NCI-H2107 treated with DMSO at 0.1 percent for 48 hours (cell line): ENCODE results near the gene CA14.
A peak's percentile ranks its signal among the peaks of the same experiment; 100 is the strongest.
"Not testable (repeated sequence)": the region's sequence is repeated elsewhere in the genome, so short reads cannot be mapped to it uniquely, and the experiment has no call there.

ENCODE experiments used
- DNase-seq: peaks from one replicate; lab custom pipeline; 2025; ENCODE audit not compliant: unreplicated experiment; lab: John Stamatoyannopoulos, UW

Gene CA14

DNA sequence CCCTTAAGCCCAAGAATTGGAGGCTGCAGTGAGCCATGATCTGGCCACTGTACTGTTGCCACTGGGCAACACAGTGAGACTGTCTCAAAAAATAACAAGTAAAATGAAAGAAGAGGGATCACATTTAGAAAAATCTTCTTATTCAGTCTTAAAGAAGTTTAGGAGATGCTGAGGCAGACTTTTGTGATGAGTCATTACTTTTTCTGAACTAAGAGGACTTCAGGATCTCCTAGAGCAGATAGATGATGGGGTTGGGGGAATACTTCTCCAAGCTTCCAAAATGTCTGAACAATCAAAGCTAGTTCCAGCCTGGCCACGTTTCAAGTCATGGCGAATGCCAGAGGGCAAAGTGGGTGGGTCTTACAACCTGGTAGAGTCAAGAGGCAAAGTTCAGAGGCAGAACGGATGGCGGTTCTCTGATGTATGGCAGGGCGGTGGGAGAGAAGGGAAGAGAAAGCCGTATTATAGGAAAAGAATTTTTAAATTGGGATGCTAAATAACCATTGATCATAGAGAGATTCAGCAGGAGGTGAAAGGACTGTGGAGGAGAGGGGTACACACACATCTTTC, 22.6 kb downstream of the CA14 start:
- no peak for DNase-seq

DNA sequence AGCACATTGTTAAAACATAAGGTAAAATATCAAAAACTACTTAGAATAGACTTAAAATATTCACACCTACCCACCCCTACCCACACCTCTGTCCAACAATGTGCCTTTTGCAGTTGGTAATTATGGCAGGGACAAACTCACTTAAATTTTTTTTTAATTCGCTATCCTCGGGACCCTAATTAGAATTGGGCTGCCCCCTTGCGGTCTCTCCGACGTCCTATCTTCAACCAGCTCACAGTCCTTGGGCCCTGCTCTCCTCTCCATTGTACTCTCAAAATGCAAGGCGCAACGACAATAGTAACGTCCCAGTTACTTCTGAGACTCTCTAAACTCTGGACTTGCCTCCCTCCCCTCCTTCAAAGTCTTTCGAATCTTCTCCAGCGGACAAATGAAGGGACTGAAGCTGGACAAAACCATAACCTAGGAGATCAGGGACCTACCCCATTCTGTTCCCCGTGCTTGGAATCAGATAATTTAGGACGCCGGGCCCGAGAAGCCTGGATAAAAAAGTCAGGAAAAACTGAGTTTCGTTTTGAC, 23.7 kb downstream of the CA14 start:
- DNase-seq = peak; percentile 86

DNA sequence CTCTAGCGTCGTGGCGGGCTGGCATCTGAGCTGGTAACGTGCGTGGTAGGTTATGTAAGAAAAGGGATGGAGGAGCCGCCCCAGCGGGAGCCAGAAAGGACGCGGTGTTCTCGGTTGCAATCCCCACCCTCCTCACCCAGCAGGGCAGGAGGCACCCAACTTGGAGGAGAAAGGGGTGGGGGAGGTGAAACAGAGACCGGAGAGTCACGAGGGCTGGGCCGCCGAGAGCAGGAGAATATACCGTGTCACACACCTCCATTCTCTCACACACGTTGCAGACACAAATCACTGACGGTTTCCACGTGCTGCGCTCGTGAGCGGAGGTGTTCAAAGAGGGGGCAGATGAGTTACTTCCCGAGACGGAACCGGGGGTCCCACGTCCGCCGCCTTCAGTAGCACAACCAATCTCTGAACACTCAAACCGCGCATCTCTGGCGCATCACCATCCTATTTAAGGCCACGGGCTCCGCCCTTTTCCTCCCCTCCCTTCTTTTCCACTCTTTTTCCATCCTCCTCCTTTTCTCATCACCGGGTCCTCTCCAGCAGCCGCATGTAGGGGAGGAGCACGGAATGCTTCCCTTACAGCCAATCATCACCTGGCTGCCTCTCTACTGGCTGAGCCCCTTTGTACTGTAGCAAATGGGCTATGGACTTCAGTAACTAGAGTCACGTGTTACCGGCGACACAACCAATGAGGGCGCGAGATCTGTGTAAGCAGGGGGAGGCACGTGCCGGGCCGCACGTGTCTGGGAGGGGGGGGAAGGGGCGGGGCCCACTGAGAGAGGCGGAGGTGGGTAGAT, 24.4 kb downstream of the CA14 start, which contains the start of gene CIART:
TSS of gene CIART (plus strand) at position 797 of the 800 bp plus-strand sequence. CDS start 714 bp downstream, outside the sequence.
- peak; percentile 99 for DNase-seq

DNA sequence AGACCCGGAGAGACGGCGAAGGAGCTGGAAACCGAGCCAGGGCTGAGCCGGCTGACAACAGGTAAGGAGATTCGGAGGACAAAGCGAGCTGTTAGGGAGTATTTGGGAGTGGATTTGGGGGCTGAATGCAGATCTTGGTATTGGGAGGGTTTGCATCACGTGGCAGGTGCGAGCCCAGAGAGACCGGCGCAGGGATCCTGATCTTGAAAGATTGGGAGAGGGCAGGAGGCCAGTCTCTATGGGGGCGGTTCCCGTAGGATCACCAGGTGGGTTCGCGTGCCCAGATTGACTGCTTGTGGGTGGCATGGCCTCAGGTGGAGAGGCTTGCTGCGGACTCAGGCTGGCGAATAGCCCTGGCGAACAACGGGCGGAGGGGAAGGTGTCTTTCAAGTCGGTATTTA, 25.0 kb downstream of the CA14 start:
- peak; percentile 71 for DNase-seq

DNA sequence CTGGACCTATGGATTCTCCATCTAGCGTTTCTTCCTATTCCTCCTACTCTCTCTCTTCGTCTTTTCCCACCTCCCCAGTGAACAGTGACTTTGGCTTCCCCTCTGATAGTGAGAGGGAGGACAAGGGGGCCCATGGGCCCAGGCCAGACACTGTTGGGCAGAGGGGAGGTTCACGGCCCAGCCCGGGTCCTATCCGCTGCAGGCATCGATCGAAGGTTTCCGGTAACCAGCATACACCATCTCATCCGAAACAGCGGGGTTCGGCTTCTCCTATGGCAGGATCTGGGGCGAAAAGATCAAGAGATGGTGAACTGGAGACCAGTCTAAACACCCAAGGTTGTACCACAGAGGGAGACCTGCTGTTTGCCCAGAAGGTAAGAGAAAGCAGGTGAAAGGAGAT, 25.7 kb downstream of the CA14 start:
- no peak for DNase-seq

DNA sequence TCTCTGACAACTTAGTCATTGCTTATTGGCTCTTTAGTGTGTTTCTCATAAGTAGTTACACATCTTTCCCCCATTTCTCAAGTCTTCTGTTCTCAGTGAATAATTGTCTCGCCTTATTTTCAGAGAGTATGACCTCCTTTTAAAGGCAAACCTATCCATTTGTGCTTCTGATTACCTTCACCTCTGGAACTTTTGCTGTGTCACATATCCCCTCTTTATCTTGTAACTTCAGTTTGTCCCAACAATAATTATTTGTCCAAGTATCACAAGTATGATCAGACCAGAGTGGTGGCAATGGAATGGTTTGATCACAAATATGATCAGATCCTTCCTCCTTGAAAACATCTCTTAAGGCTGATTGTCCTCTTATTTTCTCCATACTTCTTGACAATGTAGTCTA, 30.8 kb downstream of the CA14 start:
- DNase-seq = no peak

DNA sequence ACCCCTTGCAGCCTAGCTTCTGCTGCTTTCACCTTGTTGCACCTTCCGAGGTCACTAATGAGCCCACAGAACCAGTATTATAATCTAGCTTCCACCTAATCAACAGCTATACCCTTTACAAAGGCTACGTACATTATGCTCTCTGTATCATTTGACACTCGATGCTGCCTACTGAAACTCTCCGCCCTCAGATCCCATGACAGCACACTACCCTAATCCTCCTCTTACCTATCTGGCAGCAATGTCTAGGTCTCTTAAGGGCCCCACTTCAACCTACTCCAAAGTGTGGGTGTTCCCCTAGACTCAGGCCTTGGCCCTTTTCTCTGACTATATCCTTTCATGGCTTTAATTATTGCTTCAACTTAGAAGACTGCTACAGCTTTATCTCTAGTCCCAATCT, 31.2 kb downstream of the CA14 start:
- DNase-seq = no peak

DNA sequence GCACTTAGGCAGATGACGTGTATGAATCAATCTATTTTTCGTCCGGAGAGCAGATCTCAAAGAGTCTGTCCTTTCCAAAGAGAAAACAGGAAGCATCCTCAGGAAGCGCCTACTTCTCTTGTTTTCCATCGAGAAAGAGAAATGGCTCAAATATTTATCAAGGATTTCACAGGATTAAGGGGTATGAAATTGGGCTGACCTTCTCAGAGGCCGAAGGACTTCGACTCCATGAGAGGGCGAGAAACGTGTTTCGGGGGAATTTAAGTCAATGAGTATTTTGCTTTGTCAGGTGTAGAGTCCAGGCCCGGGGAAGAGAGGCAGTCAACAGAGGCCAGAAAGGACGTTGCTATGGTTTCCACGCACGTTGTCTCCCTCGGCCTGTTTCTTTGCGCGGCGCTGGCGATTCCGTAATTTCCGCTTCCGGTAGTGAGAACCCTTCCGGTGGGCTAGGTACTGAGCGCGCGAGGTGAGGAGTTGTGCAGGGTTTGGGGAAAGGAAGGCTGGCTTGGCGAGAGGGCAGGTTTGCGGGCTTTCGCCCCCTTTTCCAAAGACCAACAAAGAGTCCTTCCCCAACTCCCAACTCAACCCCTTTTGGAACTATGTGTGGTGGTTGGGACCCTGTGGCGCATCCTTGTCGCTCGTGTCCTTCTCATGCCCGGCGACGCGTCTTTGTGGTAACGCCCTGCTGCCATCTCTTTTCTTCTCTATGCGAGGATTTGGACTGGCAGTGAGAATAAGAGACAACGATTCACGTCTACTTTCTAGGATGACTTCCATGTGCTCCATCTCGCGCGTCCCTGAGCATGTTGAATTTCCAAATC, 36.1 kb downstream of the CA14 start, which contains the start of gene MRPS21:
TSS of gene MRPS21 (plus strand) at position 429 of the 821 bp plus-strand sequence. CDS start 506 bp downstream, outside the sequence.
- DNase-seq = peak; percentile 88

DNA sequence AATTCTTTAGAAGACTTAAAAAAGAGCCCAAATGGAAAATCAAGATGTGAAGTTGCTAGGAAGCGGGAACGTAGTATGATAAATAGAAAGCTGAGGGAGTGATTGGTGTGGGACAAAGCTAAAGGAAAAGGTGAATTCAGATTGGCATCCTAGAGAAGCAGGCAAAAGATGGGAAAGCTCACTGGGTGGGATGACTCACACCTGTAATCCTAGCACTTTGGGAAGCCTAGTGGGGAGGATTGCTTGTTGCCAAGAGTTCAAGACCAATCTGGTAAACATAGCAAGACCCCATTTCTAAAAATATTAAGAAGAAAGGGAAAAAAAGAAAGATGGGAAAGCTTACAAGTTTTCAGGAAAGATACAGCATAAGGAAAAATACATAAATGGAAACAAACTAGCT, 37.9 kb downstream of the CA14 start:
- no peak for DNase-seq

DNA sequence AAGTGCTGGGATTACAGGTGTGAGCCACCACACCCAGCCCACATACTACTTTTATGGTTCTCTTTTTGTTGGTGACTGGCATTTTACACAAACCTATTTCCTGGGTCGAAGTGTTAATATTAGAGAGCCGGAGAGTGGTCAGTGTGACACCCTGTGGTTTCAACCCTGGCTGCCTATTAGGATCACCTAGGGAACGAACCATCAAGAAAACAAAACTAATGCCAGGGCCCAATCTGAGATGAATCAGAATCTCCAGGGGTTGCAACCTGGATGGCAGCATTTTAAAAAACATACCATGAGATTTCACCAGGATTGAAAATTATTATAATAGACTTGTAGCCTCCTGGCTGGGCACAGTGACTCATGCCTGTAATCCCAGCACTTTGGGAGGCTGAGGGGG, 42.1 kb downstream of the CA14 start:
- DNase-seq = no peak

DNA sequence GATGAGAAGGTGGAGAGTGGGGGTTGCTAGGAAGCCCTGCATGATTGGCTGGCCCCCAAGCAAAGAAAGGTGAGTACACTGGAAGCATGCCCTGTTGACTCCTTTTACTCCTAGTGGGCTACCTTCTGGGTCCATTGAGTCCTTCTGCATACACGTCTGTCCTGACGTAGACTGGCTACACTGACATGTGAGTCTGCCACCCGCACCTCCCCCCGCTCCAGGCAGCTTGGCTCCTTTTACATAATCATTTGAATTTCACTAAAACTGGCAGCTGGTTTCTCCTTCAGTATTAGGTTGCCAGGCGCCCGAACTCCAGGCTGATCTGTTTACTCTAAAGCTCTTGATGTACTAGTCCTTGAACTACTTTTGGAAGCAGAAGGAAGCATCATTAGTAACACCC, 44.8 kb downstream of the CA14 start:
- DNase-seq = peak; percentile 28

DNA sequence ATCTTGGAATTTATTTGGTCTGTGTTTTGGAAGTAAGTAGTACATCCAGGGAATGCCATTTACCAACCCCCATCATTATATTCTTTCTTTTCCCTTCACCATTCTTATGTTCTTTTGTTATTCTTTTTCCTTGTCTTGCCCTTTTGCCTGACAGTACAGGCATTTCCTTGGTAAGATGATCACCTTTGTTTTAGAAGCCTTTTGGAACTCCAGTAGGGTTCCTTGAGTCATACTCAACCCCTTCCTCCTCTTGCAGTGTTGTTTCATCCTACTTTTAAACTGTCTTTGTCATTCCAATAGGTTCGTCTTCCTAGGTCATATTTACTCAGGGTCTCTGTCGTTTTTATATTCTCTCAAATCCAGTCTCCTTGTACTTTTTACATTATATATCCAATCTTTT, 45.3 kb downstream of the CA14 start:
- DNase-seq = no peak

DNA sequence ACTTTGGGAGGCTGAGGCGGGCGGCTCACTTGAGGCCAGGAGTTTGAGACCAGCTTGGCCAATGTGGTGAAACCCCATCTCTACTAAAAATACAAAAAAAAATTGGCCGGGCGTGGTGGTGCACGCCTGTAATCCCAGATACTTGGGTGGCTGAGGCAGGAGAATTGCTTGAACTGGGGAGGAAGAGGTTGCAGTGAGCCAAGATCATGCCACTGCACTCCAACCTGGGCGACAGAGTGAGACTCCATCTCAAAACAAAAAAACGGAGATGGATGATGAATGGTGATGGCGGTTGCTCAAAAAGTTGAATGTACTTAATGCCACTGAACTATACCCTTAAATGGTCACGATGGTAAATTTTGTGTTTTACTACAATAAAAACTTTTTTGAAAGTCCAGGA, 51.0 kb downstream of the CA14 start:
- DNase-seq = not testable (repeated sequence)

DNA sequence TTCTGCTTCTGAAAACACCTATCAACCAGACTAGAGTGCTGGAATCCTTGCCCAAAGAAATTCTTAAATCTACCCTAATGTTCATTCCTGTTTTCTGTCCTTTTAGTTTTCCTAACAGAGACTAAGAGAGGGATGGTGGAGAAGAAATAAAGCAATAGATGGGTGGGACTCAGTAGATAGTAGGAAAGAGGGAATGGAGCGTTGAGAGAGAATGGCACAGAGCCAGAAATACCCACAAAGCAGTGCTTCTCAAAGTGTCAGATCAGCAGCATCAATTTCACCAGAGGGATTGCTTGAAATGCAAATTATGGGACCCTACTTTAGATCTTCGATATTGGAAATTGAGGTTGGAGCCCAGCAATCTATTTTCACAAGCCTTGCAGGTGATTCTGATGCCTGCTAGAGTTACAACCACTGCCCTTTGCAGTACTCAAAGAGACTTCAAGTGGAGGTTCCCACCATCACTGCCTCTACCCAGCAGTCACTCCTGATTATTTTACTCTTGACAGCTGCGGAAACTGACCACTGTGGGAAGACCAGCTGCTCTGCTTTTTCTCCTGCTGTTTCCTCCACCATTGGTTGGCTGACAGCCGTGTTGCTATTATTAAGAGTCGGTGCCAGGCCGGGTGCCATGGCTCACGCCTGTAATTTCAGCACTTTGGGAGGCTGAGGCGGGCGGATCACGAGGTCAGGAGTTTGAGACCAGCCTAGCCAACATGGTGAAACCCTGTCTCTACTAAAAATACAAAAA, 52.4 kb downstream of the CA14 start:
- peak; percentile 67 for DNase-seq

DNA sequence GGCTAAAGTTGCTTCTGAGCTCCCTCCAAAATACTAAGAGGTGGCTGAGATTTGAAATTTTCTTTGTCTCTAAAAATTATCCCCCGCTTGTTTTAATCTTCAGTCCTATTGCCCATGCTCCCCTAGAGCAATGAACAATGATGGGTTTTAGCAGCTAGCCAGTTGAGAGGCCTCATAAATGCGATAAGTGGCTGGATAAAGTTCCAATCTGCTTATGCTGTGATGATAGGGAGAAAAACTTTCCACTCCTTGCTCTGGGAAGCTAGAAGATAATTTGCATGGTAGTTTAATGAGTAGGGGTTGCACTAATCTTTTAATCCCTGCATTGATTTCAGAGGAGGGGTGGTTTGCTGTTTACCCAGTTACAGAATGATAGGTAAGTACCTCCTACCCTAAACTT, 54.2 kb downstream of the CA14 start:
- no peak for DNase-seq
